GM18861 (cell line): Measurements from ENCODE around the gene MARK1.

Source experiments
- ATAC-seq: cut with Tn5 transposase; IDR thresholded peaks from one replicate; pipeline ENCODE4 v1.9.1; 2021; ENCODE audit not compliant: unreplicated experiment

MARK1 gene

DNA sequence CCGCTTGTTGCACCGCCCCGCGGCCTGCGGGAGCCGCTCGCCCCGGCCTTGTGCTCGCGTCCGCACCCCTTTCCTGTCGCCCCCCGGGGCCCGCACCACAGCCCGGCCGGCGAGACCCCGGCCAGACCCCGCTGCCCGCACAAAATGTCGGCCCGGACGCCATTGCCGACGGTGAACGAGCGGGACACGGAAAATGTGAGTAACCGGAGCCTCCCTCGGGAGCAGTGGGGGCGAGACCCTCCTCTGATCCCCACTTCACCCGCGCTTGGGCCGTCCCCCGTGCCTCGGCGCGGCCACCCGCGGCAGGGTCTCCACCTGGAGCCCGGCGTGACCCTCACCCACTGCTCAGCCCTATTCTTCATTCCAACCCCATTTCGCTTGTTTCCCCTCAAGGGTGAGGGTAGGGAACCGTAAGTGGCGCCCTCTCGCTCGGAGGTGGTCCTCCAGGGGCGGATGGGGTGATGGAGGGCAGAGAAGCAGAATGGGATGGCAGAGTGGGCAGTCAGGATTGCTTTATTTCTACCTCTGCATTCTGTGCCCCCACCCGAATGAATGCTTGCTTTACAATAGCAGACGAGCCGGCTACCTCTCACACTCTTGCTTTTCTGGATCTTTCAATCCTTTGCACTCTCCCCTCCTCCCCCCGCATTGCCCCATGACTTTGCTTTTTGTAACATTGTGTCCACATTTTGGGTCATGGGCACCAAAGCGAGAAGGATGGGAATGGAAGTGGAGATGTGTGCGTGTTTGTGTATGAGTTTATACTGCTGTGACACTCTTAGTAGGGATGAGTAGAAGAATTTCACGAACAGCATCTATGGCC, 954 bp downstream of the MARK1 start:
- ATAC-seq: no peak

DNA sequence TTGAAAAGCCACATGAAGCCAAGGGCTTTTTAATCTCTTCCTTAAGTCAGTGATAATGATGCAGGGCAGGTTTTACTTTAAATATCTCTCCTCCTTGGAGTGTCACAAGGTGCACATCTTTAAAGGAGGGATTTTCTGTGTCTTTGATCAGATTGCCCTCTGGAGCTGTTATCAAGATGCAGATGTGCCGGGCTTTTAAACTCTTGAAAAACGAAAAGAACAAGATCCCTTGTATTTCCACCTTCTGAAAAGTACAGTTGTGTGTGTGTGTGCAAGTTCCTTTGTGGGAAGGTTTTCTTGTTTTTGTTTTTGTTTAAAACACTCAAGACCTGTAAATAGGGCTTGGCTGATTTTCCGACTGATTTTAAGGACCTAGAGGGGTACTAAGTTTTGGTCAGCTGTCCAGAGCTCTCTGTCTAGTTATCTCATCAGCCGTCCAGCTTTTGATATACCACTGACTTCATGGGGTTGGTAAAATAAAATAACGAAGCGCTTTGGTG, 1.6 kb downstream of the MARK1 start:
- no peak for ATAC-seq

- ATAC-seq: no peak
Measured at GRCh38 chr1:220533504-220534109, 5.7 kb downstream of the MARK1 start.

DNA sequence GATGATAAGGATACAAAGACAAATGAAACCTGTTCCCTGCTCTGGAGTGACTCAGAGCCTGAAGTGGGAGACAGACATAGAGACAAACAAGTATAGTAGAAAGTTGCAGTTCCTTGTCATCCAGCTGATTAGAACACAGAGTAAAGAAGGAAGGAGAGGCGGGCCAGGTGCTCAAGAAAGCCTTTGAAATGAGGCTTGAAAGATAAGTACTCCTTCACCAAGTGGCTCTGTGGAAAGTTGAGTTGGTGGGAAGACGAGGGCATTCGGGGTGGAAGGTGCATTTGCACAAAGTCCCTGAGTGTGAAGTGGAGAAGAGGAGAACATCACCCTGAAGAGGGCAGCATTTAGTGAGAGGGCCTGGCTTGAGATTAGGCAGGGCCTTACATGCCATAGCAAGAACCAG, 17.0 kb downstream of the MARK1 start:
- ATAC-seq: no peak

DNA sequence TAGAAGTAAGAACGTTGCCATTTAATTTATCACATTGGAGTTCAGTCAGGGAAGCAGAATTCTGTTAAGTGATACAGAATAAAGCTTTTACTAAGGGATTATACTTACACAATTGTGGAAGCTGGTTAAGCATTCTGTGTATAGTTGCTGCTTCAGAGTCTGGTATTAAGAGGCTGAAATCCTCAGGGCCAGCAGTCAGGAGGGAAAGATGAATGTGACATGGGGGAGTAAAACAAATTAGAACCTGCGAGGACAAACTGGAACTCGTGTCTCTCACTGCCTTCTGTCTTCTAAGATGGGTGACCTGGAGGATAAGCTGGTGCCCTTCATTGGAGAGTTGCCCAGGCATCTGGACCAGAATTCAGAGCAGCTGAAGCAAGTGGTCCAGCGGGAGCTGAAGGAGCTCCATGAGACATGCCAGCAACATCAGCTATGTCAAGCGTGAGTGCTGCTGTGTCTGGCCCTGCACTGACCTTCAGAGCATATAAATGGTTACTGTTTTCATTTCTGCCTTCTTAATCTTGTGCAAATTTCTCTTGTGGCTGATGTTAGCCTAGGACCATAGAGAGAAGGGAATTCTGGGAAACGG, 23.0 kb downstream of the MARK1 start:
- ATAC-seq: no peak

GRCh38 chr1:220551718-220552117, 23.8 kb downstream of the MARK1 start:
- ATAC-seq: no peak

DNA sequence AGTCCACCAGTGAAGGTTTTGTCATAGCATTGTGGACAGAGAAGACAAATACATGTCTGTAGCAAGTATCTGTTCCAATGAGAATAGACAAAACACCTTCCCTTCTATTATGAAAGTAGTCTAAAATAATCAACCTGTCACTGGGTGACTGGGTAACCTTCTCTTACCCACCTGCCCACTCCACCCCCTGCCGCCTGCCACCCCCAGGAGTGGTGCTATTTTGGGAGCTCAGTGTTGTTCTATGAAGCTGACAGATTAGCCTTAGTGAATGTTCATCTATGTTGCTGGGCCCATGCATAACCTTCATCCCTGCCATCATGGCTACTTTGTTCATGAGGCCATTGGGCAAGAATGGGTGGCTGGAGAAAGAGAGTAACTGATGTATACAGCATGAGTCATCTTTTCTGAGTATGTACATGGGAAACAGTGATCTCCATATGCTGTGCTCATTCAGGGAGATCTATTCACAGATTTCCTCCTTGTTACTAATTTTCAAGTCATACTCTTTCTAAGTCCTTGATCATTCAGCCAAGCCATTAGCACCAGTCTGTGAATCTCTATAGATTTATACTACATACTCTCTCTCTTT, 24.8 kb downstream of the MARK1 start:
- no peak for ATAC-seq

GRCh38 chr1:220556641-220557040, 28.7 kb downstream of the MARK1 start:
- no peak for ATAC-seq

GRCh38 chr1:220563564-220563963, 35.6 kb downstream of the MARK1 start:
- ATAC-seq: no peak

DNA sequence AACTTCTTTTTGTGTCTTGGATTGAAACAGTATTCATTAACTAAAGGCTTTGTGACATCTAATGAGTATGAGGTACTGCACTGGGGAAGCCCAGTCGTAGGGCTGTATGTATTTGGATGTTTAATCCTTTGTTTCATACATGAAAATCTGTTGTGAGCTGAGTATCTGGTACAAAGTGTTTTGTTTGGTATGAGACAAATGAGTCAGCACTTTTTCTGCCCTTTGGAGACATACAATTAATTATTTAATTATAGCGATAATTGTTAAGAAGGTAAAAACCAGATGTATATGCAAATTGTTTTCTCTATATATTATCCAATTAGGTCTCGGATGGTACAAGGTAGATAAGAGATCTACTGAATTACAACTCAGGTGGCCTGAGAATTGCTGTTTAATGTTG, 36.3 kb downstream of the MARK1 start:
- ATAC-seq: no peak

- ATAC-seq: no peak
Measured at GRCh38 chr1:220565670-220566069, 37.7 kb downstream of the MARK1 start.

DNA sequence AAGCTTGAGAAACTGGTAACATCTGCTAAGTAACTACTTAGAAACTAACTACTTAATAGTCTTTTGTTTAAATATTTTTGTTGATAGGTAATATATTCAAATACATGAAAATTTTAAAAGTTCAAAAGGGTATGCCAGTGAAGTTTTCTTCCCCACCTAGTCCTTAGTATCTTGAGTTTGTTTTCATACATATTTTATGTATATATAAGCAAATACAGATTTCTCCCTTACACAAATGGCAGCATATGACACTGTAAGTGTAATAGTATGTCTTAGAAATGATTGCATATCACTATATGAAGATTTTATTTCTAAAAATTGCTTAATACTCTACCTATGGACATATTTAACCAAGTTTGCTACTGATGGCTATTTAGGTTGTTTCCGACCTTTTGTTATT, 38.9 kb downstream of the MARK1 start:
- no peak for ATAC-seq

DNA sequence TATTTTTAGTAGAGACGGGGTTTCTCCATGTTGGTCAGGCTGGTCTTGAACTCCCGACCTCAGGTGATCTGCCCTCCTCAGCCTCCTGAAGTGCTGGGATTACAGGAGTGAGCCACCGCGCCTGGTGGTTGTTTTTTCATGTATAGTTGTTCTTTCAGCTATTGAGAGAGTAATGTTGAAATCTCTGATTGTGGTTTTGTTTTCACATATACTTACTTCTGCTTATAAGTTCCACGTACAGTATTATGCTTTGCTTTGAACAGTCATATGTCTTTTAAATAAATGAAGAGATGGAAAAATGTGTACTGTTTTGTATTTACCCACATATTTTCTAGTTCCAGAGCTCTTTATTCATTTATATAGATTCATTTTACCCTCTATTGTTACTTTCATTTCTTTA, 44.5 kb downstream of the MARK1 start:
- ATAC-seq: no peak

- ATAC-seq: no peak
Measured at GRCh38 chr1:220573836-220574235, 45.9 kb downstream of the MARK1 start.

- ATAC-seq: no peak
Measured at GRCh38 chr1:220575718-220576497, 48.0 kb downstream of the MARK1 start.

GRCh38 chr1:220577926-220578325, 50.0 kb downstream of the MARK1 start:
- no peak for ATAC-seq

DNA sequence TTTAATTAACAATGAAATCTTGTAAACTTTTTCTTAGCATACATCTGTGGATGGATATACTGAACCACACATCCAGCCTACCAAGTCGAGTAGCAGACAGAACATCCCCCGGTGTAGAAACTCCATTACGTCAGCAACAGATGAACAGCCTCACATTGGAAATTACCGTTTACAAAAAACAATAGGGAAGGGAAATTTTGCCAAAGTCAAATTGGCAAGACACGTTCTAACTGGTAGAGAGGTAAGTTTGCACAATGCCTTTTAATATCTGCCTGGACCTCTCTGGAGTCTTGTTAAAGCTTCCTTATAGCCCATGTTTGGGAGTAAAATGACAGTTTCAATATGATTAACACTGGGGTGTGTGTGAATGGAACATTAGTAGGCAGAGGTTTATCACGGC, 51.4 kb downstream of the MARK1 start:
- no peak for ATAC-seq

GRCh38 chr1:220592714-220593113, 64.8 kb downstream of the MARK1 start:
- ATAC-seq: no peak

DNA sequence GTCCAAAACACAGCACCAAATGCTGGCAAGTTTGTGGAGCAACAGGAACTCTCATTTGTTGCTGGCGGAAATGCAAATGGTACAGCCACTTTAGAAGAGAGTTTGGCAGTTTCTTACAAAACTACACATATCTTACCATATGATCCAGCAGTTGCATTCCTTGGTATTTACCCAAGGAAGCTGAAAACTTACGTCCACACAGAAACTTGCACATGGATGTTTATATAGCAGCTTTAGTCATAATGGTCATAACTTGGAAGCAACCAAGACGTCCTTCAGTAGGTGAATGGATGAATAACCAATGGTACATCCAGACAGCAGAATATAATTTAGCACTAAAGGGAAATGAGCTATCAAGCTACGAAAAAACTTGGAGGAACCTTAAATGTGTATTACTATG, 66.4 kb downstream of the MARK1 start:
- ATAC-seq: no peak

DNA sequence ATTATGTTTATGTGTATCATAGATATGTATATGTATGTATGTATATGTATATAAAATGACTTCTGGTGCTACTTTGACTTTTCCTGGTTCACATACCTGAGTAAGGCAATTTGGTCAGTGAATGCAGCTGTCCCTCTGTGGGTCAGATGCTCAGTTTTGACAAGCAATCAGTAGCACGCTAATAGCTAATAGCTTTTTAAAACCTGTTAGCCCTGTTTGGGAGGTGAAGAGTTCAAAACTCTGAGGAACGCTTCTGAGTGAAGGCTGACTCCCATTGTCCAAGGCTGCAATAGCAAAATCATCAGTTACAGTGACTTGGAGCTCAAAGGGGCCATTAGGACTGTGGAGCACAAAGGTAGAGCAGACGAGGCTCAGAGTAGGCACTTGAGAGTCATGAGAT, 67.2 kb downstream of the MARK1 start:
- no peak for ATAC-seq

DNA sequence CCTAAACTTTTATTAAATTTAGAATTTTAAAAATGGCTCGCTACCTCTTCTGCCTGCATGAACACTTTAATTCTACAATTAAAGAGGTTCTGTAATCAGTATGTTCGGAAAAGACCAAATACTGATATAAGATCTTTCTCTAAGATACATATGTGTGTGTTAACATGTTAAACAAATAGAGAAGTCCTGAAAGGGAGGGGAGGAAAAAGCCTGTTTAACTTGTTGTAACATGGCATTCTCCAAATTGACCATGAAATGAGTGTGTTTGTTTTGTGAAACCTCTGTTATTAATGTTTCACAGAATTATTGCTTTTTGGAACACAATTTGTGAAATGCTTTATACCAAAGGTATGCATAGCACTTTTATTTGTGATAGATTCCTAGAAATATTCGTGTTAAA, 77.0 kb downstream of the MARK1 start:
- ATAC-seq: no peak
